ENCODE data around the gene PPP5C.

DNA sequence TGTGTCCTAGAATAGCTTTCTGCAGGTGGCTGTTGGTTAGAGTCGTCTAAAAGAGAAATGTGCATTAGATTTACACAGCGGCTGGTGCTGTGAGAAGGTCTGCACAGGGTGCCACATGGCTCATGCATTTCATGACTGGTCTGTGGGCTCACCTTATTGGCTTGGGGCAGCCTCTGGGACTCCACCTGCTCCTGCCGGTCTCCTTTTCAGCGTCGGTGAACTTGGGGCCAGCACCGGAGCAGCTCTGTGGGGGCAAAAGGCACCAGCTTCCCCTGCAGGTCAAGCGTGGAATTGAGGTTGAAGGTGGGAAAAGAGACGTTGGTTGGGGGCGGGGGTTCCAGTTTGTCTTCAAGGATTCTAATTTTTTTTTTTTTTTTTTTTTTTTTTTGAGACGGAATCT is 84.9 kb downstream of the PPP5C start:
- TF ChIP-seq, protein P1, sequence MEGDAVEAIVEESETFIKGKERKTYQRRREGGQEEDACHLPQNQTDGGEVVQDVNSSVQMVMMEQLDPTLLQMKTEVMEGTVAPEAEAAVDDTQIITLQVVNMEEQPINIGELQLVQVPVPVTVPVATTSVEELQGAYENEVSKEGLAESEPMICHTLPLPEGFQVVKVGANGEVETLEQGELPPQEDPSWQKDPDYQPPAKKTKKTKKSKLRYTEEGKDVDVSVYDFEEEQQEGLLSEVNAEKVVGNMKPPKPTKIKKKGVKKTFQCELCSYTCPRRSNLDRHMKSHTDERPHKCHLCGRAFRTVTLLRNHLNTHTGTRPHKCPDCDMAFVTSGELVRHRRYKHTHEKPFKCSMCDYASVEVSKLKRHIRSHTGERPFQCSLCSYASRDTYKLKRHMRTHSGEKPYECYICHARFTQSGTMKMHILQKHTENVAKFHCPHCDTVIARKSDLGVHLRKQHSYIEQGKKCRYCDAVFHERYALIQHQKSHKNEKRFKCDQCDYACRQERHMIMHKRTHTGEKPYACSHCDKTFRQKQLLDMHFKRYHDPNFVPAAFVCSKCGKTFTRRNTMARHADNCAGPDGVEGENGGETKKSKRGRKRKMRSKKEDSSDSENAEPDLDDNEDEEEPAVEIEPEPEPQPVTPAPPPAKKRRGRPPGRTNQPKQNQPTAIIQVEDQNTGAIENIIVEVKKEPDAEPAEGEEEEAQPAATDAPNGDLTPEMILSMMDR (IDR thresholded peaks at IDR 0.05; ENCODE audit: poor library complexity, severe bottlenecking): no peak
- TF ChIP-seq EZH2 (IDR thresholded peaks at IDR 0.05; ENCODE audit: borderline replicate concordance, insufficient read depth, low read length, poor library complexity, severe bottlenecking): no peak
